Neural progenitor cell (in vitro differentiated cells): ENCODE results near the gene C11orf52. TPM values are rescaled to one million over a fixed set of nuclear protein-coding genes. Genes with fewer than 3 reads are reported as not detected.

Experiments used
- DNase-seq: peaks from one replicate; pipeline ENCODE4 v3.0.0-alpha.2; 2016; ENCODE audit warnings: low spot score
- H2AFZ ChIP-seq: fragments of 200-600 bp; sonication (generic); replicated peaks from 2 replicates; pipeline ENCODE4 v1.6.1; 2016; ENCODE audit warnings: antibody characterized with exemption
- H3F3A ChIP-seq: fragments of 200-600 bp; sonication (generic); 2 replicates; pipeline ENCODE4 v1.6.1; 2016; ENCODE audit warnings: antibody characterized with exemption, low read depth
- H3K27ac ChIP-seq: fragments of 200-600 bp; sonication (generic); 2 replicates; pipeline ENCODE4 v1.5.1; 2016; ENCODE audit warnings: mild to moderate bottlenecking
- H3K27me3 ChIP-seq: fragments of 200-600 bp; sonication (generic); 2 replicates; pipeline ENCODE4 v1.6.1; 2016; ENCODE audit warnings: mild to moderate bottlenecking, moderate library complexity
- H3K36me3 ChIP-seq: fragments of 200-600 bp; sonication (generic); 2 replicates; pipeline ENCODE4 v1.5.1; 2016
- H3K4me1 ChIP-seq: fragments of 200-600 bp; sonication (generic); 2 replicates; pipeline ENCODE4 v1.6.1; 2016; ENCODE audit warnings: mixed run types
- H3K4me2 ChIP-seq: fragments of 200-600 bp; sonication (generic); 2 replicates; pipeline ENCODE4 v1.6.1; 2016
- H3K4me3 ChIP-seq: fragments of 200-600 bp; sonication (generic); 2 replicates; pipeline ENCODE4 v1.5.1; 2016
- H3K79me2 ChIP-seq: fragments of 200-600 bp; sonication (generic); 2 replicates; pipeline ENCODE4 v1.6.1; 2016; ENCODE audit warnings: low read depth
- H3K9ac ChIP-seq: fragments of 200-600 bp; sonication (generic); 2 replicates; pipeline ENCODE4 v1.6.1; 2016
- H3K9me3 ChIP-seq: fragments of 200-600 bp; sonication (generic); 2 replicates; pipeline ENCODE4 v1.5.1; 2016; ENCODE audit warnings: low read depth
- H4K20me1 ChIP-seq: fragments of 200-600 bp; sonication (generic); 2 replicates; pipeline ENCODE4 v1.6.1; 2016; ENCODE audit warnings: low read depth
- H3K27ac Mint-ChIP-seq: 3 replicates; pipeline ENCODE4 v1.8.0; 2021; ENCODE audit warnings: mixed read lengths
- H3K27me3 Mint-ChIP-seq: 2 replicates; pipeline ENCODE4 v1.8.0; 2022; ENCODE audit warnings: low read depth, mild to moderate bottlenecking, inconsistent platforms, moderate library complexity, mixed read lengths; ENCODE audit not compliant: insufficient read depth
- H3K36me3 Mint-ChIP-seq: 3 replicates; pipeline ENCODE4 v1.8.0; 2021; ENCODE audit warnings: mixed read lengths
- H3K4me1 Mint-ChIP-seq: 3 replicates; pipeline ENCODE4 v1.8.0; 2021; ENCODE audit warnings: mixed read lengths
- H3K4me3 Mint-ChIP-seq: 3 replicates; pipeline ENCODE4 v1.8.0; 2021; ENCODE audit warnings: mild to moderate bottlenecking, moderate library complexity, mixed read lengths
- H3K9me3 Mint-ChIP-seq: 3 replicates; pipeline ENCODE4 v1.8.0; 2020; ENCODE audit warnings: mixed read lengths
- CTCF ChIP-seq: fragments of 200-600 bp; sonication (generic); IDR thresholded peaks from 2 replicates; pipeline ENCODE4 v1.5.1; 2017; ENCODE audit warnings: antibody characterized with exemption, mild to moderate bottlenecking
- EZH2 ChIP-seq: fragments of 200-600 bp; sonication (generic); IDR thresholded peaks from 2 replicates; pipeline ENCODE4 v1.6.1; 2017; ENCODE audit warnings: antibody characterized with exemption, mild to moderate bottlenecking, moderate library complexity
- EZH2phosphoT487 ChIP-seq: fragments of 200-600 bp; sonication (generic); IDR thresholded peaks from 2 replicates; pipeline ENCODE4 v1.6.1; 2017; ENCODE audit warnings: antibody characterized with exemption
- total RNA-seq: library from RNA; depleted of rRNA; stranded (reverse); fragments of >200 nt; gene quantifications from 2 replicates; pipeline ENCODE4 v1.2.3, GENCODE V29; 2015; ENCODE audit warnings: low replicate concordance

C11orf52 gene
- total RNA-seq, 1 donor from 2014 or later: not detected

- Mint-ChIP-seq H3K4me1 (peaks cover 24% of the 10 kb centered on the region), H3K27me3 (peaks cover 4% of the 10 kb centered on the region), H3K9me3 (no peaks in the 10 kb centered on the region), H3K27ac (no peak overlapping the region), H3K36me3 (no peaks in the 10 kb centered on the region), H3K4me3 (no peak overlapping the region)
- TF ChIP-seq EZH2phosphoT487: no peak
- no peak for TF ChIP-seq EZH2
- no peak for TF ChIP-seq CTCF
- H3K27ac ChIP-seq: no peak overlapping the region
- no peaks in the 10 kb centered on the region for H3K36me3 ChIP-seq
- no peak overlapping the region for H3K9ac ChIP-seq
- no peak overlapping the region for H3K4me2 ChIP-seq
- H3K4me3 ChIP-seq: no peak overlapping the region
- peaks cover 7% of the 10 kb centered on the region for H3F3A ChIP-seq
- no peaks in the 10 kb centered on the region for H4K20me1 ChIP-seq
- H3K9me3 ChIP-seq: no peaks in the 10 kb centered on the region
- H3K27me3 ChIP-seq: no peaks in the 10 kb centered on the region
- no peak for DNase-seq
- H3K79me2 ChIP-seq: no peaks in the 10 kb centered on the region
- no peak overlapping the region for H2AFZ ChIP-seq
- H3K4me1 ChIP-seq: peaks cover 17% of the 10 kb centered on the region
Measured at GRCh38 chr11:111920908-111921307, 2.2 kb downstream of the C11orf52 start.

- no peak overlapping the region for H2AFZ ChIP-seq
- H3K4me3 ChIP-seq: no peak overlapping the region
- no peak overlapping the region for H3K4me3 Mint-ChIP-seq
- no peaks in the 10 kb centered on the region for H3K36me3 ChIP-seq
- no peaks in the 10 kb centered on the region for H3K79me2 ChIP-seq
- H3K27me3 ChIP-seq: no peaks in the 10 kb centered on the region
- DNase-seq: no peak
- H3K9me3 Mint-ChIP-seq: no peaks in the 10 kb centered on the region
- H3K36me3 Mint-ChIP-seq: no peaks in the 10 kb centered on the region
- no peak overlapping the region for H3K4me2 ChIP-seq
- H3K4me1 ChIP-seq: peaks cover 23% of the 10 kb centered on the region
- peaks cover 30% of the 10 kb centered on the region for H3K4me1 Mint-ChIP-seq
- TF ChIP-seq EZH2 (no peak), CTCF (no peak), EZH2phosphoT487 (no peak)
- no peaks in the 10 kb centered on the region for H3K9me3 ChIP-seq
- H4K20me1 ChIP-seq: no peaks in the 10 kb centered on the region
- H3K27ac Mint-ChIP-seq: no peak overlapping the region
- H3F3A ChIP-seq: peaks cover 15% of the 10 kb centered on the region
- no peak overlapping the region for H3K27ac ChIP-seq
- no peak overlapping the region for H3K9ac ChIP-seq
- H3K27me3 Mint-ChIP-seq: peaks cover 4% of the 10 kb centered on the region
Measured at GRCh38 chr11:111921541-111922230, 3.0 kb downstream of the C11orf52 start.

- Histone ChIP-seq H3K4me1 (peaks cover 26% of the 10 kb centered on the region), H3K79me2 (no peaks in the 10 kb centered on the region), H3K9me3 (no peaks in the 10 kb centered on the region), H3K4me2 (no peak overlapping the region), H3K27ac (peak overlapping the region; percentile 40), H3K4me3 (no peak overlapping the region), H3K9ac (no peak overlapping the region), H3F3A (peaks cover 20% of the 10 kb centered on the region), H3K27me3 (no peaks in the 10 kb centered on the region), H3K36me3 (no peaks in the 10 kb centered on the region), H4K20me1 (no peaks in the 10 kb centered on the region), H2AFZ (peak overlapping the region; percentile 82)
- DNase-seq: no peak
- TF ChIP-seq EZH2phosphoT487: no peak
- TF ChIP-seq CTCF: no peak
- no peak for TF ChIP-seq EZH2
- H3K27me3 Mint-ChIP-seq: peaks cover 7% of the 10 kb centered on the region
- H3K36me3 Mint-ChIP-seq: no peaks in the 10 kb centered on the region
- no peak overlapping the region for H3K4me3 Mint-ChIP-seq
- peak overlapping the region; percentile 60 for H3K27ac Mint-ChIP-seq
- H3K9me3 Mint-ChIP-seq: no peaks in the 10 kb centered on the region
- peaks cover 36% of the 10 kb centered on the region for H3K4me1 Mint-ChIP-seq
Measured at GRCh38 chr11:111922803-111923202, 4.1 kb downstream of the C11orf52 start.
